Measurements from ENCODE around the gene PLP1.

- TF ChIP-seq ZNF281 (CRISPR knock-in tag; IDR thresholded peaks at IDR 0.05) (no peak), USF2 (CRISPR knock-in tag; IDR thresholded peaks at IDR 0.05) (no peak), NFYB (CRISPR knock-in tag; conservative IDR thresholded peaks at IDR 0.05; ENCODE audit: low read depth) (no peak)
- TF ChIP-seq, protein P1, sequence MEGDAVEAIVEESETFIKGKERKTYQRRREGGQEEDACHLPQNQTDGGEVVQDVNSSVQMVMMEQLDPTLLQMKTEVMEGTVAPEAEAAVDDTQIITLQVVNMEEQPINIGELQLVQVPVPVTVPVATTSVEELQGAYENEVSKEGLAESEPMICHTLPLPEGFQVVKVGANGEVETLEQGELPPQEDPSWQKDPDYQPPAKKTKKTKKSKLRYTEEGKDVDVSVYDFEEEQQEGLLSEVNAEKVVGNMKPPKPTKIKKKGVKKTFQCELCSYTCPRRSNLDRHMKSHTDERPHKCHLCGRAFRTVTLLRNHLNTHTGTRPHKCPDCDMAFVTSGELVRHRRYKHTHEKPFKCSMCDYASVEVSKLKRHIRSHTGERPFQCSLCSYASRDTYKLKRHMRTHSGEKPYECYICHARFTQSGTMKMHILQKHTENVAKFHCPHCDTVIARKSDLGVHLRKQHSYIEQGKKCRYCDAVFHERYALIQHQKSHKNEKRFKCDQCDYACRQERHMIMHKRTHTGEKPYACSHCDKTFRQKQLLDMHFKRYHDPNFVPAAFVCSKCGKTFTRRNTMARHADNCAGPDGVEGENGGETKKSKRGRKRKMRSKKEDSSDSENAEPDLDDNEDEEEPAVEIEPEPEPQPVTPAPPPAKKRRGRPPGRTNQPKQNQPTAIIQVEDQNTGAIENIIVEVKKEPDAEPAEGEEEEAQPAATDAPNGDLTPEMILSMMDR (IDR thresholded peaks at IDR 0.05): no peak
Observed at GRCh38 chrX:103794119-103794518, 17.5 kb downstream of the PLP1 start.

All from WTC11 (cell line).